ENCODE measurements around the gene RYK.

Gene RYK

GRCh38 chr3:134189849-134190248 is 60.8 kb downstream of the RYK start:
- DNase-seq (ENCODE audit: low read depth), result no peak
- H3K4me3 ChIP-seq (ENCODE audit: low read depth, low read length), result no peak overlapping the region
- no peak for TF ChIP-seq CTCF (IDR thresholded peaks at IDR 0.05; ENCODE audit: insufficient read depth, low read depth, low read length, missing control alignments)

GRCh38 chr3:134186391-134186790 is 64.3 kb downstream of the RYK start:
- no peak for TF ChIP-seq CTCF (IDR thresholded peaks at IDR 0.05; ENCODE audit: insufficient read depth, low read depth, low read length, missing control alignments)
- H3K4me3 ChIP-seq (ENCODE audit: low read depth, low read length), result no peak overlapping the region
- no peak for DNase-seq (ENCODE audit: low read depth)

- no peak overlapping the region for H3K4me3 ChIP-seq (ENCODE audit: low read depth, low read length)
- no peak for DNase-seq (ENCODE audit: low read depth)
- no peak for TF ChIP-seq CTCF (IDR thresholded peaks at IDR 0.05; ENCODE audit: insufficient read depth, low read depth, low read length, missing control alignments)
These were observed 69.9 kb downstream of the RYK start for GRCh38 chr3:134180761-134181160.

GRCh38 chr3:134179508-134179907 is 71.2 kb downstream of the RYK start:
- H3K4me3 ChIP-seq (ENCODE audit: low read depth, low read length), result no peak overlapping the region
- no peak for TF ChIP-seq CTCF (IDR thresholded peaks at IDR 0.05; ENCODE audit: insufficient read depth, low read depth, low read length, missing control alignments)
- DNase-seq (ENCODE audit: low read depth), result no peak

- H3K4me3 ChIP-seq (ENCODE audit: low read depth, low read length), result no peak overlapping the region
- DNase-seq (ENCODE audit: low read depth), result no peak
- TF ChIP-seq CTCF (IDR thresholded peaks at IDR 0.05; ENCODE audit: insufficient read depth, low read depth, low read length, missing control alignments), result no peak
These were observed 87.6 kb downstream of the RYK start for GRCh38 chr3:134163096-134163495.

- no peak for TF ChIP-seq CTCF (IDR thresholded peaks at IDR 0.05; ENCODE audit: insufficient read depth, low read depth, low read length, missing control alignments)
- no peak overlapping the region for H3K4me3 ChIP-seq (ENCODE audit: low read depth, low read length)
- DNase-seq (ENCODE audit: low read depth), result no peak
These were observed 88.6 kb downstream of the RYK start for GRCh38 chr3:134161898-134162615.

GRCh38 chr3:134155446-134155845 is 95.2 kb downstream of the RYK start:
- TF ChIP-seq CTCF (IDR thresholded peaks at IDR 0.05; ENCODE audit: insufficient read depth, low read depth, low read length, missing control alignments), result no peak
- no peak for DNase-seq (ENCODE audit: low read depth)
- no peak overlapping the region for H3K4me3 ChIP-seq (ENCODE audit: low read depth, low read length)

Measured in GM12865 (cell line).